HCT116 (cell line): Measurements from ENCODE around the gene AWAT2. TPM values are rescaled to one million over a fixed set of nuclear protein-coding genes. Genes with fewer than 3 reads are reported as not detected.

Source experiments
- ATAC-seq: fragments of 200-7000 bp; cut with Tn5 transposase; 2 replicates; pipeline ENCODE4 v1.9.1; 2020; ENCODE audit warnings: mild to moderate bottlenecking, moderate library complexity
- BruUV-seq: library from RNA; stranded (reverse); fragments of 400-500 nt; replicated peaks from 2 replicates; lab custom pipeline; 2021; lab: Mats Ljungman, UMichigan
- CTCF ChIA-PET: fragments of 300-600 bp; sonication (Branson Sonifier 250); formaldehyde crosslinking; loops from one replicate; lab custom pipeline; 2021; ENCODE audit warnings: antibody characterized with exemption; lab: Charles Lee
- POLR2A ChIA-PET: fragments of 300-600, 350-600 bp; sonication (Branson Sonifier 250); formaldehyde crosslinking; loops from one replicate; lab custom pipeline; 2021; ENCODE audit warnings: antibody characterized with exemption; lab: Charles Lee
- RAD21 ChIA-PET, 2 experiments: fragments of 300-600 bp; sonication (Branson Sonifier 250); formaldehyde crosslinking; loops; one replicate each; lab custom pipeline; 2023; ENCODE audit warnings: low total read pairs in 2 of 2; ENCODE audit not compliant: uncharacterized antibody in 2 of 2, unreplicated experiment in 2 of 2, low non-redundant PET in 1 of 2; lab: Charles Lee
- DNase-seq: peaks from one replicate; pipeline ENCODE4 v3.0.0-alpha.2; 2010; ENCODE audit warnings: low read depth, low spot score
- H2AFZ ChIP-seq: fragments of 200-600 bp; shearing (Covaris generic), sonication (generic); 2 replicates; pipeline ENCODE4 v1.6.1; 2017; ENCODE audit warnings: low read depth, mixed run types, mixed read lengths, antibody characterized with exemption, low read length; ENCODE audit not compliant: poor library complexity, severe bottlenecking
- H3K27ac ChIP-seq: 2 replicates; pipeline ENCODE4 v1.5.1; 2012; ENCODE audit warnings: low read depth, low read length
- H3K27me3 ChIP-seq: fragments of 200-600 bp; sonication (generic); 2 replicates; pipeline ENCODE4 v1.6.1; 2016; ENCODE audit warnings: mixed run types, low read length, mixed read lengths; ENCODE audit not compliant: insufficient read depth
- H3K36me3 ChIP-seq, 2 experiments: fragments of 200-500 bp in 1 of 2; fragments of 200-600 bp in 1 of 2; sonication (Bioruptor generic) in 1 of 2; sonication (generic) in 1 of 2; 2 replicates each; pipeline versions ENCODE4 v1.5.1 to v1.6.1; 2014 to 2016; ENCODE audit warnings: low read length in 2 of 2, inconsistent platforms in 1 of 2, mixed read lengths in 1 of 2, mixed run types in 1 of 2; ENCODE audit not compliant: insufficient read depth in 2 of 2, control insufficient read depth in 1 of 2
- H3K4me1 ChIP-seq, 2 experiments: fragments of 200-600 bp in 1 of 2; sonication (generic) in 1 of 2; 2 replicates each; pipeline versions ENCODE4 v1.5.1 to v1.6.1; 2012 to 2017; ENCODE audit warnings: low read length in 2 of 2, inconsistent platforms in 1 of 2, mild to moderate bottlenecking in 1 of 2, mixed read lengths in 1 of 2, mixed run types in 1 of 2, moderate library complexity in 1 of 2; ENCODE audit not compliant: insufficient read depth in 2 of 2, control insufficient read depth in 1 of 2
- H3K4me2 ChIP-seq: fragments of 200-600 bp; sonication (generic); 2 replicates; pipeline ENCODE4 v1.6.1; 2017; ENCODE audit warnings: mixed run types, low read length, mixed read lengths
- H3K4me3 ChIP-seq, 2 experiments: fragments of 200-600 bp in 1 of 2; sonication (generic) in 1 of 2; replicated peaks in 1 of 2; 2 replicates each; pipeline ENCODE4 v1.5.1; 2011 to 2016; ENCODE audit warnings: low read length in 2 of 2, control low read depth in 1 of 2, low read depth in 1 of 2, mild to moderate bottlenecking in 1 of 2, mixed read lengths in 1 of 2, mixed run types in 1 of 2
- H3K79me2 ChIP-seq: fragments of 200-600 bp; sonication (generic); 2 replicates; pipeline ENCODE4 v1.6.1; 2017; ENCODE audit warnings: mild to moderate bottlenecking, mixed run types, low read length, moderate library complexity, mixed read lengths; ENCODE audit not compliant: insufficient read depth
- H3K9ac ChIP-seq: fragments of 200-600 bp; sonication (generic); 2 replicates; pipeline ENCODE4 v1.6.1; 2016; ENCODE audit warnings: low read length, mixed read lengths
- H3K9me2 ChIP-seq: fragments of 200-600 bp; sonication (generic), shearing (Covaris generic); 2 replicates; pipeline ENCODE4 v1.6.1; 2017; ENCODE audit warnings: mixed run types, mild to moderate bottlenecking, moderate library complexity; ENCODE audit not compliant: insufficient read depth
- H3K9me3 ChIP-seq, 2 experiments: fragments of 200-500 bp in 1 of 2; fragments of 200-600 bp in 1 of 2; sonication (Bioruptor generic) in 1 of 2; sonication (generic) in 1 of 2; 2 replicates each; pipeline ENCODE4 v1.6.1; 2014 to 2017; ENCODE audit warnings: low read length in 2 of 2, mixed read lengths in 2 of 2, inconsistent platforms in 1 of 2, low read depth in 1 of 2, mild to moderate bottlenecking in 1 of 2, mixed run types in 1 of 2, moderate library complexity in 1 of 2; ENCODE audit not compliant: control insufficient read depth in 1 of 2, insufficient read depth in 1 of 2
- H4K20me1 ChIP-seq: fragments of 200-600 bp; sonication (generic), shearing (Covaris generic); 2 replicates; pipeline ENCODE4 v1.6.1; 2017; ENCODE audit warnings: mixed run types, mild to moderate bottlenecking, moderate library complexity; ENCODE audit not compliant: insufficient read depth
- JUND ChIP-seq: IDR thresholded peaks from 2 replicates; pipeline ENCODE4 v1.6.1; 2012
- POLR2A ChIP-seq: IDR thresholded peaks from 2 replicates; pipeline ENCODE4 v1.7.0; 2011; ENCODE audit warnings: borderline replicate concordance; ENCODE audit not compliant: insufficient read depth, insufficient read length; ENCODE audit errors: extremely low read depth
- POLR2AphosphoS5 ChIP-seq: IDR thresholded peaks from 2 replicates; pipeline ENCODE4 v1.6.1; 2011; ENCODE audit warnings: mild to moderate bottlenecking, low read depth, low read length, moderate library complexity
- RAD21 ChIP-seq: IDR thresholded peaks from 2 replicates; pipeline ENCODE4 v1.6.1; 2012; ENCODE audit warnings: low read depth, mild to moderate bottlenecking
- SRF ChIP-seq: IDR thresholded peaks from 2 replicates; pipeline ENCODE4 v1.6.1; 2012; ENCODE audit warnings: low read depth
- TCF7L2 ChIP-seq: IDR thresholded peaks from 2 replicates; pipeline ENCODE4 v1.7.0; 2011; ENCODE audit warnings: borderline replicate concordance, inconsistent platforms; ENCODE audit not compliant: insufficient read depth, insufficient read length; ENCODE audit errors: extremely low read depth
- ZFX ChIP-seq: fragments of 450-650 bp; IDR thresholded peaks from 2 replicates; pipeline ENCODE4 v1.6.1; 2017
- intact Hi-C: fragments of 100-400 bp; cut with micrococcal nuclease; formaldehyde crosslinking; loops from 2 replicates; pipeline ENCODE4 v1.10.0; 2022
- total RNA-seq: library from RNA; stranded (reverse); gene quantifications from one replicate; pipeline ENCODE4 v1.2.1, GENCODE V29; 2021; ENCODE audit not compliant: unreplicated experiment
- TF ChIP-seq, protein P1 (sequence below), 3 experiments: fragments of 200-600 bp in 1 of 3; sonication (generic) in 1 of 3; IDR thresholded peaks in 2 of 3; conservative IDR thresholded peaks in 1 of 3; 2 replicates each; pipeline ENCODE4 v1.5.1; 2012 to 2017; ENCODE audit warnings: low read depth in 2 of 3, low read length in 2 of 3, antibody characterized with exemption in 1 of 3, borderline replicate concordance in 1 of 3, control low read depth in 1 of 3, mild to moderate bottlenecking in 1 of 3, mixed read lengths in 1 of 3, mixed run types in 1 of 3, moderate library complexity in 1 of 3; ENCODE audit not compliant: insufficient read depth in 1 of 3
- TF ChIP-seq, protein P2 (sequence below): IDR thresholded peaks from 2 replicates; pipeline ENCODE4 v1.6.1; 2011; ENCODE audit warnings: mild to moderate bottlenecking, low read length, moderate library complexity; ENCODE audit not compliant: insufficient replicate concordance; ENCODE audit errors: extremely low read depth

The AWAT2 gene
- total RNA-seq, 1 experiment from 2014 or later = not detected

DNA sequence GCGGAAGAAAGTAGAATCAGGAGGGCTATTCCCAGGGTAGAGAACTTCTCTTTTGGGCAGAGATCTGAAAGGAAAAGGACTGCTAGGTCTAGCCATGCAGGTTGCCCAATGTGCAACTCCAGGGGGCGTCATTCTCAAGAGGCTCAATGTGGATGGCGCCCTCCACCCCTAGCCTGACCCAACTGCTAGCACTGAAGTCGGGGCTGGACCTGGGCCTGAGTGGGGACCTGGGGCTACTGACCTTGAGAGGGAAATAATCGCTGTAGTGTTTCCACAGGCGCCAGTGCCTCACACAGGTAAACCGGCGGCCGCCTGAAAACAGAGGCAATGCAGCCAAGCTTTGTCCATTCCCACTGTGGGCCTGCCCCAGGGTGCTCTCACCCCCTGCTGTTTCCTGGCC lies 6.1 kb downstream of the AWAT2 start:
- intact Hi-C loops = no loop called here
- H3K9me2 ChIP-seq = no peaks in the 10 kb centered on the region
- no peaks in the 10 kb centered on the region for H3K36me3 ChIP-seq
- H4K20me1 ChIP-seq = no peaks in the 10 kb centered on the region
- ChIA-PET POLR2A (no interaction called here), RAD21 (no interaction called here), CTCF (no interaction called here)
- H3K9me3 ChIP-seq = no peaks in the 10 kb centered on the region
- BruUV-seq = no TSS peak
- H3K4me1 ChIP-seq = peaks cover 0 to 6% of the 10 kb centered on the region in 2 experiments; a peak in 1 of 4 replicates
- H3K4me3 ChIP-seq = no peak overlapping the region
- H3K79me2 ChIP-seq = no peaks in the 10 kb centered on the region
- no peak for ATAC-seq
- H3K27ac ChIP-seq = no peak overlapping the region
- TF ChIP-seq ZFX = no peak
- TF ChIP-seq SRF = no peak
- no peak for TF ChIP-seq POLR2AphosphoS5
- no peak for TF ChIP-seq TCF7L2
- TF ChIP-seq RAD21 = no peak
- no peak for TF ChIP-seq POLR2A
- TF ChIP-seq JUND = no peak
- H2AFZ ChIP-seq = no peak overlapping the region
- no peak for DNase-seq
- H3K9ac ChIP-seq = no peak overlapping the region
- H3K27me3 ChIP-seq = no peaks in the 10 kb centered on the region
- H3K4me2 ChIP-seq = no peak overlapping the region

DNA sequence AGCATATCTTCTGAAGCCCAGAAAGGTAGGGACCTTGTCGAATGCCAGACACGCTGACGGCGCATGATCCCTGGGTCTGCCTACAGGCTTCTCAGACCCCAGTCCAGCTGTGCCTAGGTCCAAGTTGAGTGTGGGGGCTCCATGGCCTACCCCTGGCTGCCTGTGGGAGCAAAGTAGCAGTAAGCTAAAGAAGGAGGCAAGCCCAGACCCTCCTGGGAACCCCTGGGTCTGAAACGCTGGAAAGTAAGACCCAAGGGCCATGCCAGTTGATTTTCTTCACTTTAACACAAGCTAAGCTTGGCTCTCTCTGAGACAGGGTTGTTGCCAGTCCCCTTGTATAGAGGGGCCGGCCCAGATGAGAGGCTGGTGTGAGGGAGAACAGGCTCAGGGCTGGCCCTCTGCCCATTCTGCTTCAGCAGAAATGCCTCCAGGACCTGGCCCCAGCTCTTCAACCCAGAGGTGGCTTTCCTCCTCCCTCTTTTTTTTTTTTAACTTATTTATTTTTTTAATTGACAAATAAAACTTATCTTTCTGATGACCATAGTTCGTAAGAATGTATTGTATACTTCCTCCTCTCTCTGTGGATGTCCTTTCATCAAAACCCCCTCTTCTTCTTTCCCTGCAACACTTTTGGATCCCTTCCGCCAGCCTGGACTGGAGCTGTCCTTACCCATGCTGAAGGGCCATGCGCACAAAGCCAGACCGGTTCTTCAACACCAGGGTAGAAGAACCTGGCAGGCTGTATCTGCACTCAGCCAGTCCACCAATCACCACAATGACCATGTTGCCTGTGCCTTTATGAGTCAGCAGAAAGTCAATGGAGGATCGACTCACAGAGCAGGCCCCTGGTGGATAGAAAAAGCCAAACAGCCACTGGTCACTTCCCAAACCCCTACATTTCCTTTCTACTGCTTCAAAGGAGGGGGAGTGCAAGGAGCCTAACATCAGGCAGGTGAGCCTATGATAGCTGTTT lies 7.1 kb downstream of the AWAT2 start:
- H3K36me3 ChIP-seq = no peaks in the 10 kb centered on the region
- peaks cover 0 to 6% of the 10 kb centered on the region in 2 experiments; a peak in 1 of 4 replicates for H3K4me1 ChIP-seq
- H3K9me2 ChIP-seq = no peaks in the 10 kb centered on the region
- POLR2A ChIA-PET = no interaction called here
- no peaks in the 10 kb centered on the region for H3K9me3 ChIP-seq
- TF ChIP-seq, protein P1, sequence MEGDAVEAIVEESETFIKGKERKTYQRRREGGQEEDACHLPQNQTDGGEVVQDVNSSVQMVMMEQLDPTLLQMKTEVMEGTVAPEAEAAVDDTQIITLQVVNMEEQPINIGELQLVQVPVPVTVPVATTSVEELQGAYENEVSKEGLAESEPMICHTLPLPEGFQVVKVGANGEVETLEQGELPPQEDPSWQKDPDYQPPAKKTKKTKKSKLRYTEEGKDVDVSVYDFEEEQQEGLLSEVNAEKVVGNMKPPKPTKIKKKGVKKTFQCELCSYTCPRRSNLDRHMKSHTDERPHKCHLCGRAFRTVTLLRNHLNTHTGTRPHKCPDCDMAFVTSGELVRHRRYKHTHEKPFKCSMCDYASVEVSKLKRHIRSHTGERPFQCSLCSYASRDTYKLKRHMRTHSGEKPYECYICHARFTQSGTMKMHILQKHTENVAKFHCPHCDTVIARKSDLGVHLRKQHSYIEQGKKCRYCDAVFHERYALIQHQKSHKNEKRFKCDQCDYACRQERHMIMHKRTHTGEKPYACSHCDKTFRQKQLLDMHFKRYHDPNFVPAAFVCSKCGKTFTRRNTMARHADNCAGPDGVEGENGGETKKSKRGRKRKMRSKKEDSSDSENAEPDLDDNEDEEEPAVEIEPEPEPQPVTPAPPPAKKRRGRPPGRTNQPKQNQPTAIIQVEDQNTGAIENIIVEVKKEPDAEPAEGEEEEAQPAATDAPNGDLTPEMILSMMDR (IDR thresholded peaks at IDR 0.05 in 2 of 3, conservative IDR thresholded peaks at IDR 0.05 in 1 of 3; ENCODE audit: borderline replicate concordance in 1 of 3, insufficient read depth in 1 of 3, low read depth in 2 of 3, low read length in 2 of 3) = 0 out of 6 replicates have a peak, but pooled peaks of 1 of the 3 experiments have one; percentile 4
- TF ChIP-seq, protein P2, sequence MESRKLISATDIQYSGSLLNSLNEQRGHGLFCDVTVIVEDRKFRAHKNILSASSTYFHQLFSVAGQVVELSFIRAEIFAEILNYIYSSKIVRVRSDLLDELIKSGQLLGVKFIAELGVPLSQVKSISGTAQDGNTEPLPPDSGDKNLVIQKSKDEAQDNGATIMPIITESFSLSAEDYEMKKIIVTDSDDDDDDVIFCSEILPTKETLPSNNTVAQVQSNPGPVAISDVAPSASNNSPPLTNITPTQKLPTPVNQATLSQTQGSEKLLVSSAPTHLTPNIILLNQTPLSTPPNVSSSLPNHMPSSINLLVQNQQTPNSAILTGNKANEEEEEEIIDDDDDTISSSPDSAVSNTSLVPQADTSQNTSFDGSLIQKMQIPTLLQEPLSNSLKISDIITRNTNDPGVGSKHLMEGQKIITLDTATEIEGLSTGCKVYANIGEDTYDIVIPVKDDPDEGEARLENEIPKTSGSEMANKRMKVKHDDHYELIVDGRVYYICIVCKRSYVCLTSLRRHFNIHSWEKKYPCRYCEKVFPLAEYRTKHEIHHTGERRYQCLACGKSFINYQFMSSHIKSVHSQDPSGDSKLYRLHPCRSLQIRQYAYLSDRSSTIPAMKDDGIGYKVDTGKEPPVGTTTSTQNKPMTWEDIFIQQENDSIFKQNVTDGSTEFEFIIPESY = no peak
- no TSS peak for BruUV-seq
- no peak overlapping the region for H3K4me3 ChIP-seq
- no peaks in the 10 kb centered on the region for H3K27me3 ChIP-seq
- H2AFZ ChIP-seq = no peak overlapping the region
- H4K20me1 ChIP-seq = no peaks in the 10 kb centered on the region
- DNase-seq (peak; percentile 12), ATAC-seq (peak; percentile 72)
- H3K27ac ChIP-seq = no peak overlapping the region
- no peak overlapping the region for H3K4me2 ChIP-seq
- H3K79me2 ChIP-seq = no peaks in the 10 kb centered on the region
- intact Hi-C loops = no loop called here
- RAD21 ChIA-PET = no interaction called here
- CTCF ChIA-PET = interaction anchor here (1.5 to 2.2 kb wide), 2 partner anchors 13 to 55 kb away, joined by 4 to 7 read pairs; no protein-coding TSS in a partner anchor
- H3K9ac ChIP-seq = no peak overlapping the region
